OCI-LY3 (cell line): Measurements from ENCODE around the gene COL6A3.

Source experiments
- H2AFZ ChIP-seq: fragments of 200-600, 300-600 bp; shearing (Covaris generic); 2 replicates; pipeline ENCODE4 v1.6.0; 2014; ENCODE audit warnings: antibody characterized with exemption, low read depth, low read length
- H3K27ac ChIP-seq: fragments of 200-600, 300-600 bp; sonication (generic); 2 replicates; pipeline ENCODE4 v1.5.1; 2014; ENCODE audit warnings: mild to moderate bottlenecking, low read length, moderate library complexity, mixed read lengths
- H3K27me3 ChIP-seq: fragments of 200-600, 300-600 bp; sonication (generic); 2 replicates; pipeline ENCODE4 v1.6.1; 2014; ENCODE audit warnings: low read depth, low read length, mixed read lengths
- H3K36me3 ChIP-seq: fragments of 200-600, 300-600 bp; sonication (generic); replicated peaks from 2 replicates; pipeline ENCODE3; 2014; ENCODE audit warnings: low read depth, low read length, mixed read lengths
- H3K4me1 ChIP-seq: fragments of 300-600, 200-600 bp; sonication (generic); 2 replicates; pipeline ENCODE4 v1.6.1; 2014; ENCODE audit warnings: low read length, mixed read lengths
- H3K4me2 ChIP-seq: fragments of 200-600, 300-600 bp; sonication (generic); 2 replicates; pipeline ENCODE4 v1.6.1; 2014; ENCODE audit warnings: low read length, mixed read lengths
- H3K4me3 ChIP-seq: fragments of 300-600, 200-600 bp; sonication (generic); 2 replicates; pipeline ENCODE4 v1.5.1; 2014; ENCODE audit warnings: antibody characterized with exemption, mild to moderate bottlenecking, low read length, moderate library complexity
- H3K79me2 ChIP-seq: fragments of 300-600, 200-600 bp; shearing (Covaris generic); 2 replicates; pipeline ENCODE4 v1.6.1; 2014; ENCODE audit warnings: mild to moderate bottlenecking, low read length, mixed read lengths
- H3K9ac ChIP-seq: fragments of 300-600, 200-600 bp; shearing (Covaris generic); 2 replicates; pipeline ENCODE4 v1.6.0; 2014; ENCODE audit warnings: mild to moderate bottlenecking, low read length, moderate library complexity
- H3K9me3 ChIP-seq: fragments of 200-600, 300-600 bp; shearing (Covaris generic); 2 replicates; pipeline ENCODE4 v1.6.1; 2014; ENCODE audit warnings: low read length, mixed read lengths; ENCODE audit not compliant: insufficient read depth
- H4K20me1 ChIP-seq: fragments of 200-600, 300-600 bp; sonication (generic); 2 replicates; pipeline ENCODE4 v1.6.1; 2016; ENCODE audit warnings: low read length, mixed read lengths; ENCODE audit not compliant: insufficient read depth
- CTCF ChIP-seq: fragments of 200-600, 300-600 bp; sonication (generic); IDR thresholded peaks from 2 replicates; pipeline ENCODE4 v1.5.1; 2014; ENCODE audit warnings: antibody characterized with exemption, low read length, low read depth
- EZH2phosphoT487 ChIP-seq: fragments of 200-600 bp; shearing (Covaris generic); IDR thresholded peaks from 2 replicates; pipeline ENCODE4 v1.6.1; 2018; ENCODE audit warnings: antibody characterized with exemption, mixed run types, low read depth

COL6A3 gene

GRCh38 chr2:237350597-237350996 is 63.4 kb downstream of the COL6A3 start:
- no peaks in the 10 kb centered on the region for H3K4me1 ChIP-seq
- H3K9ac ChIP-seq = no peak overlapping the region
- no peak overlapping the region for H3K4me2 ChIP-seq
- H3K9me3 ChIP-seq = no peaks in the 10 kb centered on the region
- H3K79me2 ChIP-seq = no peaks in the 10 kb centered on the region
- peaks cover 13% of the 10 kb centered on the region; the same call in 1 of the 2 replicates for H3K27me3 ChIP-seq
- no peak overlapping the region for H3K27ac ChIP-seq
- TF ChIP-seq CTCF = no peak
- TF ChIP-seq EZH2phosphoT487 = no peak
- H3K36me3 ChIP-seq = no peaks in the 10 kb centered on the region
- no peaks in the 10 kb centered on the region for H4K20me1 ChIP-seq
- H2AFZ ChIP-seq = no peak overlapping the region
- no peak overlapping the region for H3K4me3 ChIP-seq

- H3K27ac ChIP-seq = no peak overlapping the region
- H3K4me3 ChIP-seq = no peak overlapping the region
- TF ChIP-seq EZH2phosphoT487 (no peak), CTCF (no peak)
- H3K9ac ChIP-seq = no peak overlapping the region
- H3K9me3 ChIP-seq = no peaks in the 10 kb centered on the region
- no peak overlapping the region for H2AFZ ChIP-seq
- H3K79me2 ChIP-seq = no peaks in the 10 kb centered on the region
- no peaks in the 10 kb centered on the region for H3K4me1 ChIP-seq
- H3K36me3 ChIP-seq = no peaks in the 10 kb centered on the region
- peaks cover 13% of the 10 kb centered on the region; the same call in 1 of the 2 replicates for H3K27me3 ChIP-seq
- no peak overlapping the region for H3K4me2 ChIP-seq
- H4K20me1 ChIP-seq = no peaks in the 10 kb centered on the region
Measured at GRCh38 chr2:237350070-237350469, 63.9 kb downstream of the COL6A3 start.

GRCh38 chr2:237348281-237348865 is 65.6 kb downstream of the COL6A3 start:
- no peaks in the 10 kb centered on the region for H3K36me3 ChIP-seq
- no peaks in the 10 kb centered on the region for H3K4me1 ChIP-seq
- H3K4me2 ChIP-seq = no peak overlapping the region
- TF ChIP-seq CTCF (no peak), EZH2phosphoT487 (no peak)
- no peaks in the 10 kb centered on the region for H3K79me2 ChIP-seq
- H3K9ac ChIP-seq = no peak overlapping the region
- peaks cover 13% of the 10 kb centered on the region; the same call in 1 of the 2 replicates for H3K27me3 ChIP-seq
- no peak overlapping the region for H2AFZ ChIP-seq
- H3K4me3 ChIP-seq = no peak overlapping the region
- no peak overlapping the region for H3K27ac ChIP-seq
- H3K9me3 ChIP-seq = no peaks in the 10 kb centered on the region
- no peaks in the 10 kb centered on the region for H4K20me1 ChIP-seq

GRCh38 chr2:237345891-237346640 is 67.9 kb downstream of the COL6A3 start:
- no peak overlapping the region for H2AFZ ChIP-seq
- H4K20me1 ChIP-seq = no peaks in the 10 kb centered on the region
- H3K4me1 ChIP-seq = no peaks in the 10 kb centered on the region
- H3K4me2 ChIP-seq = no peak overlapping the region
- H3K36me3 ChIP-seq = no peaks in the 10 kb centered on the region
- TF ChIP-seq CTCF = no peak
- no peak for TF ChIP-seq EZH2phosphoT487
- H3K9me3 ChIP-seq = no peaks in the 10 kb centered on the region
- H3K79me2 ChIP-seq = no peaks in the 10 kb centered on the region
- H3K4me3 ChIP-seq = no peak overlapping the region
- H3K9ac ChIP-seq = no peak overlapping the region
- H3K27me3 ChIP-seq = peaks cover 10% of the 10 kb centered on the region; the same call in 1 of the 2 replicates
- no peak overlapping the region for H3K27ac ChIP-seq
